ENCODE data around the gene DOK7.

The DOK7 gene

DNA sequence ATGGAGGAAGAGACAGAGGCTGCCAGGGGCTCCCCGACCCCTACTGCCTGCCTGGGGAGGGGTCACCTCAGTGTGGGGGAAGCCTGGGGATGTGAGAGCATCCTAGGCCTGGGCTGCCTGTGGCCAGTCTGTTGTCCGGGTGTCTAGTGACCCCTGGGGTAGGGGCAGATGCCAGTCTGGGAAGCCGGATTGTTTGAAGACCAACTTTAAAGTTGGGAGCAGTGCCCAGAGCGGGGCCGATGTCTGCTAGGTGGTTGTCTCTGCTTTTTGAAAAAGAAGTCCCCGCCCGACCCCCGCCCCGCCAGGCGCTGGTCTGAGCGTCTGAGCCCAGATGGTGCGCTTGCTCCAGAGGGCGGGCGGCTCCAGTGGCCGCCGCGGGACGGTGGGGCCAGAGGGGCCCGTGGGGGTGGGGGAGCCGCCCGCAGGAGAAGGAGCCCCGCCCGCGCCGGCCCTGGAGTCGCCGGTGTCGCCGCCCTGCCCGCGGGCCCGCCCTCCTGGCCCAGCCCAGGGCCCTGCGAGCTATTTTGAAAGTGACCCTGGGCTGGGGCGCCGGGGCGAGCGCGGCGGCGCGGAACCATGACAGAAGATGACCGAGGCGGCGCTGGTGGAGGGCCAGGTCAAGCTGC, at the start of gene DOK7:
Gene DOK7, plus strand, starts transcription at position 517 of the 626 bp plus-strand sequence. Its CDS starts 70 bp downstream, at position 587.
- DNase-seq (ENCODE audit: low spot score) = peak; percentile 68

- no peak for DNase-seq (ENCODE audit: low spot score)
Measured at GRCh38 chr4:3413675-3414420, 49.3 kb upstream of the DOK7 start.

DNA sequence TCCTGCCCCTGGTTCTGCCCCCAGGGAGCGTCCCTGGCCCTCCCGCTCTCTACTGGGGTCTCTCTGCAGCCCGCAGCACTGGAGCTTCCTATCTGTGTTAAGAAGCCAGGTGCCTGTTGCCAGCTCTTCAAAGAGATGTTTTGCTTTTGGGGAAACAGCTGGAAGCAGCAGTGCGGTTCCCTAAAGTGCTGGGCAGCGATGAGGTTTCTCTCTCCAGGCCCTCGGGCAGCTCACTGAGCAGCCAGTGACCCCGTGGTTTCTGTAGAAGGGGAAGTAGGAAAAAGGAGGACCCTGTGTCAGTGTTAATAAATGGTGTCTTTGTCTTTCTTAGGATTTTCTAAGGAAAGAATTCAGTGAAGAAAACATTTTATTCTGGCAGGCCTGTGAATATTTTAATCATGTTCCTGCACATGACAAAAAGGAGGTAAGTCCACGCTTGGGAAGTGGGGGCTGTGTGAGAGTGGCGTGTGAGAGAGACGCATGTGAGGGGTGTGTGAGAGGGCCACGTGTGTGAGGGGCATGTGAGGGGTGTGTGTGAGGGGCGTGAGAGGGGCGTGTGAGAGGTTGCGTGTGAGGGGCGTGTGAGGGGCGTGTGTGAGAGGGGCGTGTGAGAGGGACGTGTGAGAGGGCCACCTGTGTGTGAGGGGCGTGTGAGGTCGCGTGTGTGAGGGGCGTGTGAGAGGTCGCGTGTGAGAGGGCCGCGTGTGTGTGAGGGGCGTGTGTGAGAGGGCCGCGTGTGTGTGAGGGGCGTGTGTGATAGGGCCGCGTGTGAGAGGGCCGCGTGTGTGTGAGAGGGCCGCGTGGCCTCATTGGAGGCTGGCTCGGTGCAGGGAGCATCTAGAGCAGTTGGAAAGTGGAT, 48.5 kb upstream of the DOK7 start:
- DNase-seq (ENCODE audit: low spot score) = no peak

DNA sequence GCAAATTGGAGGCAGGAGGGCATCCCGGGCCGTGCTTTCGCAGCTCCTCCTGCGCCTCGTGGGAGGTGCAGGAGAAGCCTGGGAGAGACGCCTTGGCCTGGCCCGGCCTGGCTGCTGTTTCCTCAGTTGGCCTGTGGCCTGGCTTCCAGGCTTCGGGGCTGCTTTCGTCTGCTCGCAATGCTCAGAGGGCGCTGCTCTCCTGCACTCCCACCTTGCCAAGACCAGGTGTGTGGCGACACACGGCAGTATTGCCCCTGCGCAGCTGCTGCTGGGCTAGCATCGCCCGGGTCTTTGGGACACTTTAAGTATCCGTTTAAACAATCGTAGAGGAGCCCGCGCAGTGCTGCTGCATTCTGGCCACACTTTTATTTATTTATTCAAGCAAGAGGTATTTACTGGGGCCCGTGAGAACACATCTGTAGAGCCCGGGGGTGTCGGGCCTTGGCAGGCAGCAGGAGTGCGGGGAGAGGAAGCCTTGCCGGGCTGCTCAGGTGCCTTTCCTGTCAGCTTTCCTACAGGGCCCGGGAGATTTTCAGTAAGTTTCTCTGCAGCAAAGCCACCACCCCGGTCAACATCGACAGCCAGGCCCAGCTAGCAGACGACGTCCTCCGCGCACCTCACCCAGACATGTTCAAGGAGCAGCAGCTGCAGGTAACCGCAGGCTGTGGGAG, 47.5 kb upstream of the DOK7 start:
- DNase-seq (ENCODE audit: low spot score) = no peak

DNA sequence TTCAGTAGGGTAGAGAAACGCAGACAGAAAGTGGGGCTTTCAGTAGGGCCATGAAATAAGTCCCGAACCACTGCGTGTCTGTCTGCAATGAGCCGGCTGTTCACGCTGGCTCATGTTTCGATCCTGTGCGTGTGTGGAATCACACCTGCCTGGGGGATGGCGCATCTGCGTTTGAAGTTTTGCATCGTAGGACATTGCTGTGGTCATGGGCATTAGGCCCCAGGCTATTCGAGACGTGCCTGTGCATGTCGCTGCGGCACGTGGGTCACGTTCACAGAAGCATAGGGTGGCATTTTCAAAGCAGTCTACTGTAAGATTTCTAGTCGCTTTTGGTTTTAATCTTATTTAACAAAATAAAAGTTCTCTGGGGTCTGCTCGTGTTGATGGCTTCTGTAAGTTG, 46.8 kb upstream of the DOK7 start:
- DNase-seq (ENCODE audit: low spot score) = no peak

DNA sequence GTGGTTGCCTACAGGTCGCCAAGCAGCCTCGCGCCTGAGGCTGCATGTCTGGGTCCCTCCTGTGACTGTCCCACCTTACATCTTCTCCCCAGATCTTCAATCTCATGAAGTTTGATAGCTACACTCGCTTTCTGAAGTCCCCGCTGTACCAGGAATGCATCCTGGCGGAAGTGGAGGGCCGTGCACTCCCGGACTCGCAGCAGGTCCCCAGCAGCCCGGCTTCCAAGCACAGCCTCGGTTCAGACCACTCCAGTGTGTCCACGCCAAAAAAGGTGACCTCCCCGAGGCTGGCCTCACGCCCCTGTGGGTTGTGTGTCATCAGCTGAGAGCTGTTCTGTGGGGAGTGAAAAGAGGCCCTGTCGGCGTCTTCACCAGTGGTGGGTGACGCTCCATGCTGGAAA, 46.3 kb upstream of the DOK7 start:
- DNase-seq (ENCODE audit: low spot score) = no peak

GRCh38 chr4:3417448-3417847, 45.7 kb upstream of the DOK7 start:
- DNase-seq (ENCODE audit: low spot score) = no peak

GRCh38 chr4:3418029-3418762, 44.9 kb upstream of the DOK7 start:
- DNase-seq (ENCODE audit: low spot score) = no peak

- no peak for DNase-seq (ENCODE audit: low spot score)
Measured at GRCh38 chr4:3419836-3420605, 43.1 kb upstream of the DOK7 start.

DNA sequence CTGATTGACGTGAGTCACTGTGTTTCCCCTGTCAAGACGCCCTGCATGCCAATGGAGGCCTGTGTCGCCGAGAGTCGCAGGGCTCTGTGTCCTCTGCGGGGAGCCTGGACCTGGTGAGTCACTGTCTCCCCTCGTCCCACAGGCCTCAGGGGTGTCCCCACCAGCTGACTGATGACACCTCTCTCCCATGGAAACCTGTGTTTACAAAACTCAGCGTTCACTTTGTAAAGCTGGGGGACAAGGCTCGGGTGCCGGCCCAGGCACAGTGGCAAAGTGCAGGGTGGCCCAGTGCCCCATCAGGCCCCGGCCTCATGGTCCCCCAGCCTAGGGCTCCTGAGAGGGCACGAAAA, 42.5 kb upstream of the DOK7 start:
- DNase-seq (ENCODE audit: low spot score) = no peak

- DNase-seq (ENCODE audit: low spot score) = no peak
Measured at GRCh38 chr4:3420956-3421355, 42.1 kb upstream of the DOK7 start.

DNA sequence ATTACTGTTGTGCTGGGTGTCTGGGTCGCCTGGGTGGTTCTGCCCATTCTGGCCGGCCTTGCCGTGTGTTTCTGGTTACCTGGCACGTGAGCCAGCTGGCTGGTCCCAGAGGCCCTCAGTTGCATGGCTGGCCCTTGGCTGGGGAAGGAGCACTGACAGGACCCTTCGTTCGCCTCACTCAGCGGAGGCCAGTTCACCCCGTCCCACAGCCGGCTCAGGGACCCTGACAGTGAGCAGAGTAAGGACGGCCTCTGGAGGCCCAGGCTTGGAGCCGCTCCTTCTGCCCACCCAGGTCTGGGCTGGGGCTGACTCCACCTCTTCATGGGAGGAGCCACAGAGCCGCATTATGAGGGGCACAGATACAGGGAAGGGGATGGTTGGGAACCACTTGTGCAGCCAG, 41.6 kb upstream of the DOK7 start:
- no peak for DNase-seq (ENCODE audit: low spot score)

GRCh38 chr4:3422241-3422801, 40.8 kb upstream of the DOK7 start:
- no peak for DNase-seq (ENCODE audit: low spot score)

- DNase-seq (ENCODE audit: low spot score) = no peak
Measured at GRCh38 chr4:3422808-3423297, 40.3 kb upstream of the DOK7 start.

DNA sequence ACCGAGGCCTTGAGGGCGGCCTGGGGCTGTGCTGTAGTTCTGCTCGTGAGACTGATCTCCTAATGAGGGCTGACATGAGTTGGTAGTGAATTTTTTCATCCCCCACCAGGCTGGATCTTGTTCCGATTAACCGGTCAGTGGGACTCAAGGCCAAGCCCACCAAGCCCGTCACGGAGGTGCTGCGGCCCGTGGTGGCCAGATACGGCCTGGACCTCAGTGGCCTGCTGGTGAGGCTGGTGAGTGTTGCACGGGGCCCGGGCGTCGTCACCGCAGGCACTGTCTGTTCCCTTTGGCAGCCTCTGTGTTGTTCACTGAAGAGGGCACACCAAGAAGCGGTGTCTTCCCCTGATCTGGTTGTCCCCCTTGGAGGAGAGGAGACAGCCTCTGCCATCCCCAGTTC, 39.7 kb upstream of the DOK7 start:
- DNase-seq (ENCODE audit: low spot score) = no peak

DNA sequence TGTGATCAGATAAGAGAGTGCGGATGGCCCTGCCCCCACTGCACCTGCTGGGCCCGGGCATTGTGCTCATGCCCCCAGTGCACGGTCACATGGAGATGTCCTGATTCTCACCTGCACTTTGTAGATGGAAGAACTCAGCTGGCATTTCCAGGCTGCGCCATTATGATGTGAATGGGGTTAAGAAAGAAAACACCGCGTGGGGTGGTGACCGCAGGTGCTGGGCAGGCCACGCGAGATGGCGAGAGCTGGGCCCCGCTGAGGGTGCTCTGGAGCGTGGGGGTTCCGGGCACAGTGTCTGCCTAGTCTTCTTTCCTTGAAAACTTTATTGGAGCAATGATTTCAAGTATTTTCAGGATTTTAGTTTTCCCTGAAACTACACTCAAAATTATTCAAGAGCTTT, 39.2 kb upstream of the DOK7 start:
- DNase-seq (ENCODE audit: low spot score) = no peak

GRCh38 chr4:3424522-3425095, 38.5 kb upstream of the DOK7 start:
- DNase-seq (ENCODE audit: low spot score) = no peak

DNA sequence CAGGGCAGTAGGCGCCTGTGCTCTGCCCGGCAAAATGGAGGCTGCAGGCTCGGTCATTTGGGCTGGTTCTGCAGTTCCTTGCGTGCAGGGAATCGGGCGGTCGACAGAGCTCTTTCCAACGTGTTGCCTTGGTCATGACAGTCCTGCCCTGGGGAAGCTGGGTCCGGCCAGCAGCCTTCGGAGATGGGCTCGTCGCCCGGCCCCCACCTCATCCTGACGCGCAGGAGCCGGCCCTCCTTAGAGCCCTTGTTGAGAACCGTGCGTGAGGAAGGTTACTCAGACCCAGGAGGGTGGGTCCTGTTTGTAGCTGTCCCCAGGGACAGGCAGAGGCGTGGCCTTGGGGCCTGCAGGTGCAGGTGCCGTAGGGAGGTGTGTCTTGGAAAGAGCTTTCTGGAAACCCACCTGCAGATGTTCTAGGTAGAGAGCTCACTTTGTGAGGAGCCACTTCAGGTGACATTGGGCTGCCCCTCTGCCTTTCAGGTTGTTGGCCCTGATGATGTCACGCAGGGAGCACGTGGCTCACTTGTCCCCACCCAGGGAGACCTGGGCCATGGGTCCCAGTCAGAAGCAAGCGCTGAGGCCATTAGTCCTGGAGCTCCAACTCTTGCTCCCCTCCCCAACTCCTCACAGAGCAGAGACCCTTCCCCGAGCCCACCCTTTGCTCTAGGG, 36.5 kb upstream of the DOK7 start:
- no peak for DNase-seq (ENCODE audit: low spot score)

GRCh38 chr4:3427134-3427476, 36.0 kb upstream of the DOK7 start:
- DNase-seq (ENCODE audit: low spot score) = no peak
